ENCODE measurements around the gene TMPRSS13.
"Not testable (repeated sequence)": the region's sequence is repeated elsewhere in the genome, so short reads cannot be mapped to it uniquely, and the experiment has no call there.

TMPRSS13 gene

DNA sequence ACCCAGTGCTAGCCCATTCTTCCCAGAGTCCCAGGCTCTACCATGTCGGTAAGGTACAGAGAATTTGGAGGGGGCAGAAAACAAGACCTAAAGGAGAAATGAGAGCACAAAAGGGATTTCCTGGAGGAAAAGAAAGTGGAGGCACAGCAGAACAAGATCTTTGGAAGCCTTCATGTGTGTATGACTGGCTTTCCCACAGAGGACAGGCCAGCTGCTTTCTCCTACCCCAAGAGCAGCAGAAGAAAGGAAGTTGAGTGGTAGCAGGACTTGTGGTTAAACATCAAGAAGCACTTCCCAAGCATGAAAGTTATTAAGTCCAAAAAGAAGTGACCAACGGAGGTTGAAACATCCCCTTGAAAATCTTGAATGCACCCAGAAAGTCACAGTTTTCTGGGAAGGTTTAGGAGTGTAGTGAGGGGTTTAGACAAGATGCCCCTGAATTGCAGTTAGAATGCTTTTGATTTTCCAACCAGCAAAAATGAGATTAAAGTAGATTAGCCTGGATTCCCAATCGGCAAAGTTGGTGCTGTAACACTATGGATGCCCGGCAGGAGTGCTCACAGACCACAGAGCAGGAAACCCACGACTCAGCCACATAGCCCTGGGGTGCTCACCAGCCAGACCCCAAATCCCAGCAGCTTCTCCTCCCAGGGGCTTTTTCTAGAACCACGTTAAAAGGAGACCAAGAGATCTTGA is 608 bp downstream of the TMPRSS13 start:
- no peak for DNase-seq

DNA sequence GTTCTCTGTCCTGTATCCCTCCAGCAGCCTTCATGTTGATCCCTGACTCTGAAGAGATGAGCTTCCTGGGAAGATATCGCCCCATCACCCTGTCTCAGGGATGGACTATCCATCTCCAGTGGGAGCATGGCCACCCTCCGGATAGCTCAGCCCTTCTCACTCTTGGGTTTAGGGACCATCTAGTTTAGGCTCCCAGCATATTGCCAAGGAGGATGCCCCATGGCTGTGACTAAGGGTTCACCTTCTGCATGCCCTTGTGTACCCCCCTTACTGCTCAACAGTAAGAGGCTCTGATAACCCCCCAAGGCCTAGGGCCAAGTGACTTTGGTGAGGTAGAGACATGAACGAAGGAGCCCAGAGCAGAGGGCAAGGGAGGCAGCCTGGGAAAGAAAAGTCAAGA is 1.3 kb downstream of the TMPRSS13 start:
- no peak for DNase-seq

DNA sequence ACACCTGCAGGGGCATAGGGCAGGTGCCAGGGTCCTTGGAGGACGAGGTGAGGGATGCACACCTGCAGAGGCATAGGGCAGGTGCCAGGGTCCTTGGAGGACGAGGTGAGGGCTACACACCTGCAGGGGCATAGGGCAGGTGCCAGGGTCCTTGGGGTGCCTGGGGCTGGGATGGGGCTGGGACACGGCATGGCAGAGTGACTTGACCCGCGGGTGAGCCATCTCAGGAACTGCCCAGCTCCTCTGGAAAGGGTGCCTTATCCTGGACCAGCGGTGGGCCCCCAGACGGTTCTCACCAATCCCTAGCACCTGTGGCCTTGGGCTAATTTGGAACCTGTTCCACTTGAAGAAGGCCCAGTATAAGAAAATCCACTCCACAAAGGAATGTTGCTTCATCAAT is 3.0 kb downstream of the TMPRSS13 start:
- DNase-seq: not testable (repeated sequence)

DNA sequence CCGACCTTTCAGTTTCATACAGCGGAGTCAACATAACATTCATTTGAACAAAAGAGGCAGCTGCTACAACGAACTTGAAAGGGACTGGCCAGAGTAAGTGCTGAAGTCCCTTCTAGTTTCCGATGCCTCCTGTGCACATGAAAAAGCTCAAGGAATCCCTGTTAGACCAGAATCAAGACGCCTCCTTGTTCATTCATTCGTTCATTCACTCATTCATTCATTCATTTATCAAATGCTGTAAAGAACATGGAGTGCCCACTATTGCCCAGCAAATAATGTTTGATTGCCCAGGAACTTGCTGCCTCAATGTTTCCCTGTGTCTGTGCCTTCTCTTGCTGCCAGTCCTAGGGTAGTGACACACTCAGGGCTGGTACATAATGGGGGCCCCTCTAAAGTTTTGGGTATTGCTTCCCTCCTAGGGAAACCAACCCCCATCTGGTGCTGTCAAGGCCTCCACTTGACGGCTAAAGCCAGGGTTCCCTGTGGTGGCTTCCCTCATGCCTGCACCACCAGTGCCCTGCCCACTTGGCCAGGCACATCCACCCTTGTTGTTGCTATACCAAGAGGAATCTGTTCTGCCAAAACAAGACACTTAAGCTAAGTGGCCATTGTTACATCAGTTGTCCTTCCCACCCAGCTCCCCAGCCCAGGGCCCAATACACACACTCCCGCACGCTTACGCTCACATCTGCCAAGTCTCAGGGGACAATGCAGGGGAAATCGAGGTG is 3.8 kb downstream of the TMPRSS13 start:
- no peak for DNase-seq

DNA sequence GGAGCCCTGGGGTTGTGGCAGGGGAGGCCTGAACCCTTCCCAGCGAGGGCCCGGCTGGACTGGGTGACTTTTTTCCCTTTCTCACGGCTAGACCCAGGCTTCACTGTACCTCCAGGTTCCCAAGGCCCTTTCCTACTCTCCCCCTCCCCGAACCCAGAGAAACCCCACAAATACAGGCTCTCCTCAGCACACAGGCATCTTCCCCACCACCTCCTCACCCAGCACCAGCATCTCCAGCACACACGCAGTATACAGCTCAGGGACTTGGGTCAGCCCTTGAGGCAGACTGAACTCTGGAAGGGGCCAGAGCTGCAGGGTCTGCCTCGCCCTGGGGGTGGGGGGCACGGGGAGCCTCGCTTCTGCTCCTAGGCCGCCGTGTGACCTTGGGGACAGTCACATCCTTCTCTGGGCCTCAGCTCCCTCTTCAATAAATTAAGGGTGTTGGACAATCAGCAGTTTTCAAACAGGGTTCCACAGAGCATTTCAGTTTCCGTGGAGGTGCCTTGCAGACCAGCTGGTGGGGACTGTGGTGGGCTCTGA is 4.5 kb downstream of the TMPRSS13 start:
- DNase-seq: no peak

DNA sequence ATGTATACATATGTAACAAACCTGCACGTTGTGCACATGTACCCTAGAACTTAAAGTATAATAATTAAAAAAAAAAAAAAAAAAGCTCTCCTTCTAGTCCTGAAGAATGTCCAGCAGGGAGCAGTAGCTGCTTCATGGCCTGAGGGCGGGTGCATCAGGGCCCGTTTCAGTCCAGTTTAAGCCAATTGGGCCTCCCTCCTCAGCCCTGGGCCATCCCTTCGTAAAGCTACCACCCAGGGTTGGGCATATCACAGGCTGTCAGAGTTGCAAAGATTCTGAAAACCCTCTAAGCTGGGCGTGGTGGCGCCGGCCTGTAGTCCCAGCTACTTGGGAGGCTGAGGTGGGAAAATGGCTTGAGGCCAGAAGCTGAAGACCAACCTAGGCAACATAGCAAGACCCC is 5.4 kb downstream of the TMPRSS13 start:
- DNase-seq: no peak

DNA sequence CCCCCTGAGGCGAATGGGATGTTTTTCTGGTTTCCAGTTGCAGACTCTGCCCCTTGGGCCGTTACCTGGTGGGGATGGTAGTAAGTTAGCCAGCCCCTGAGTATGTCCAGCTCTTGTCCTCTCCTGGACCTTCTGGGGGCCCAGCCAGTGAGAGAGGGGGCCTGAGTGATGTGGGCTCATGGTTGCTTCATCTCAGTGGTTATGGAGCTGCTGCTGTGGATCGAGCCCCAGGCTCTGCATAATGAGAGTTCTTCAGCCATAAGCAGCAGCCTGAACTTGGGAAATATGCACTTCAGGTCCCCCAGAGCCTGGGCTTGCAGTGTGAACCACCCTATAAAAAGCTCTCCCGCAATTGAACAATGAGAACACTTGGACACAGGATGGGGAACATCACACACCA is 5.9 kb downstream of the TMPRSS13 start:
- no peak for DNase-seq

DNA sequence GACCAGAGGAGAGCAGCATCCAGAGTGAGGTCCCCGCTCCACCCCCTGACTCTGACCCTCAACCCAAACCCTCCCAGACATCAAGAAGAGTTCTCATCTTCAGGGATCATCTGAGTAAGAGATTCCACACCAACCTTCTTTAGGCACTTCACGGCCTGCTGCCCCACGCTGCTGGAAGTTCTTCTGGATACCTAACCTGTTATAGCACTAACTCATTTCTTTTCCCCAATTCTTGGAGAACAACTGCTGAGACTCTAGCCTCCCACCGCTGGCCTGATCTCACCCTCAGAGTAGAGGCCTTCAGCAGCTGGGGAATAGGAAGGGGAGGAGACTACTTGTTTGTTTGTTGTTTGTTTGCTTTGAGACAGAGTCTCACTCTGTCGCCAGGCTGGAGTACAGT is 7.3 kb downstream of the TMPRSS13 start:
- DNase-seq: no peak

DNA sequence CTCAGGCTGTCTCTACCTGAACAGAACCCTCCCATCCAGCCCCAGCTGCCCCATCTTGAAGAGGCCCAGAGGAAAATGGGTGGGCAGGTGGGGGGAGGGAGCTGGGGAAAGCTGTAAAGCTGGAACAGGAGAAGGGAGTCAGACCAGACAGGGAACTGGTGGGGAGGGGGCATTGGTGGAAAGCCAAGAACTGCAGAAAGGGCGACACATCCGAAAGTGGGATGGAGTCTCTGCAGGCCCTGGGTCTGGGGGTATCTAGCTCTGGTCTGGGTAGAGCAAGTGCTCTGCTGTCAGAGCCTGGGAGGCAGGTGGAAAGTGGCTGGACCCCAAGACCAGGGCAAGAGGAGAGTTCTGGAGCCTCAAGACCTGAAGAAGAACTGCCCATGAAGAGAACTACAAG is 7.7 kb downstream of the TMPRSS13 start:
- no peak for DNase-seq

DNA sequence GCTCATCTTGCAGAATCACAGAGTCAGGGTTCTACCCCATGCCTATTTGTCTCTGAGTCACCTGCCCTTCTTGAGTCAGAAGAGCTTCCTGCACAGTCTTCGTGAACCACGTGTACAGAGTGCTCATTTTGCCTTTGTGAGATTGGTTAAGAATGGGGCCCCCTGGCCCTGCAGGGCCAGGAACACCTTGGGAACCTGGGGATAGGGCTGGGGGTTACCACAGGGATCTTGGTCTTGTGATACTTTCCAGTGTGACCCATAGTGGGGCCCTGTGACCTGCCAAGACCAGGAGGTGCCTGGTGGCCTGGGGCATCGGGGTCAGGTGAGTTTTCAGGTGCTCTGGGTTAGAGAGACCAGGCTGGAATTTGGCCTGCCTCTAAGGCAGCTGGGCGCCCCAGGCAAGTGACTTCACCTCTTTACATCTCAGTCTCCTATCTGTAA is 9.4 kb downstream of the TMPRSS13 start:
- no peak for DNase-seq

DNA sequence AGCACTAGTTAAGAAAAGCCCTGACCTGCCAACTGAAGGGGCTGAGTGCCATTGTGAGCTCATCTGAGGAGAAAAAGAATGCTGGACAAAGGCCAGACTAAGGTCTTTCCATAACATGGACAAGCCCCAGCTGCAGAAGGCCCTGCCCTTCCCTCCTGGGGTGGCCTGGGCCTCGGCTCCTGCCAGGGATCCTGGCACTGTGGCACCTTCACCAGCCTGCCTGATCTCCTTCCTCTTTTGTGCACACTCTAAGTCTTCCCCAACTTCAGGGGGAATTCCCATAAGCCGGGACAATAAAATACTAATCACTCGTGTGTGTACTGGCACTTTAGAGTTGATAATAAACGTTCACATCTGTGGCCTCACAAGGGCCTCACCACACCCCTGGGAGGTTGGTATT is 9.9 kb downstream of the TMPRSS13 start:
- no peak for DNase-seq

DNA sequence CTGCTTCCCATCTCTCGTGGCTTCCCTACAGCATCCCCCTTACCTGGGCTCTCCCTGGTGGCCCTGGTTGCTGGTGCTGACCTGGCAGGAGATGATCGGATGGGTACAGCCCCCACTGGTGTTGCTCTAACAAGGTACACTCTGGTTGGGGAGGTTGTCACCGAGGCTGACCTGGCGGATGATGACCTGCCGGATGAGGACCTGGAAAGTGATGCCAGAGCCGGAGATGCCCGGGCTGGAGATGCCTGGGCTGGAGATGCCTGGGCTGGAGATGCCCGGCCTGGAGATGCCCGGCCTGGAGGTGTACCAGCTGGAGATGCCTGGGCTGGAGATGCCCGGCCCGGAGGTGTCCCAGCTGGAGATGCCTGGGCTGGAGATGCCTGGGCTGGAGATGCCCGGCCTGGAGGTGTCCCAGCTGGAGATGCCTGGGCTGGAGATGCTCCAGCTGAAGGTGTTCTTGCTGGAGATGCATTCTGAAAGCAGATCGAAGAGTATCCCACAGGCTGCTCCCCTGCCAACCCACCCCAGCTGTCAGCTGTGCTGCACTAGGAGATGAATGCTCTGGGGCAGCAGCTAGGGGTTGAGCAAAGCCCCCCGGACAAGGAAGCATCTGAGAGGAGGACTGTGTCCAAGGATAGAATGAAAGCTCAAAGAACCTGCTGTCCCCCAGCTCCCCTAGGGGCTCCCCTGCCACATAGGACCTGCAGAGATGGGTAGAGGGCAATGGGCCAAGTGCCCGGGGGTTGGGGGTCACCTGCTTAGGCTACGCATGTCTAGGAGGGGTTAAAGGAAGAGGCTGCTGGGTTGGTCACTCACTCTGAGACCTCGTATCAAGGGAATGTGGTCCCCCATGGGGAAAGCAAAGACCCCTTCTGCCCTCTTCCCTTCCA is 10.6 kb downstream of the TMPRSS13 start:
- DNase-seq: no peak

DNA sequence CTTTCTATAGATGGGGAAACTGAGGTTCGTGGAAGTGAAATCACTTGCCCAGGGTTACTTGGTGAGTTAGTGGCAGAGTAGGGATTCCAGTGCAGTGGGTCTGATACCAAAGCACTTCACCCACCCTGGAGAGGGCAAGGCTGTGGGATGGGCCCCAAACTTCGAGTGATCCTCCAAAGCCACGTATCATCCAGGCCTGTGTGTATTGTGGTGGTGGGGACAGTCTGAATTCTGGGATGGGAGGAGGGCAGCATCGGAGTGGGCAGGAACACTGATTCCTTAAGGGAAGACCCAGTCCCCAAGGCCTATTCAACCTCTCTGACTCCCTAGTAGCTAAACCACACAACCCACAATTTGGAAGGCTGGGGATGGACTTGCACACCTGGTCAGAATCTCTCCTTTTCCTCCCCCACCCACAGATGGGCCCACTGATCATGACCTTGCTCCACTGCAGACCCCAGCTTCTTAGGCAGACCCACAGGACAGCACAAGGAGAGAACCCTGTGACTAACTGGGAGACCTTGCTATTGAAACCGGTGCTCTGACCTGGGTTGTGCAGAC is 11.5 kb downstream of the TMPRSS13 start:
- no peak for DNase-seq

DNA sequence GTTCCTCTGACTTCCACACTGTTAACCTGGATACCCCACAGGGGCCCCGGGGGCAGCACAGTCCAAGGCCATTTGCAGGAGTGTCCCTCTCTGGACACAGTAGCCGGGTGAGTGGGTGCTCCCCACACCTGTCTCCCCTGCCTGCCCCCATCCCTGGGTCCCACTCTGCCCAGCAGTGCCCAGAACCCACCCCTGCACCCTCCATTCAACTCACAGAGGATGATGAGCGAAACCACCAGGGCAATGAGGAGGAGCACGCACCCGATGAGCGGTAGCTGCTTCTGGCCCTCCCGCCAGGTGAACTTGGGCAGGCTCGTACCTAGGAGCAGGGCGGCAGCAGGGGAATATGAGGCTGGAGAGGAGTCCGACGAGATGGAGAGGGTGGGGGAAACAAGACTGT is 12.2 kb downstream of the TMPRSS13 start:
- DNase-seq: no peak

DNA sequence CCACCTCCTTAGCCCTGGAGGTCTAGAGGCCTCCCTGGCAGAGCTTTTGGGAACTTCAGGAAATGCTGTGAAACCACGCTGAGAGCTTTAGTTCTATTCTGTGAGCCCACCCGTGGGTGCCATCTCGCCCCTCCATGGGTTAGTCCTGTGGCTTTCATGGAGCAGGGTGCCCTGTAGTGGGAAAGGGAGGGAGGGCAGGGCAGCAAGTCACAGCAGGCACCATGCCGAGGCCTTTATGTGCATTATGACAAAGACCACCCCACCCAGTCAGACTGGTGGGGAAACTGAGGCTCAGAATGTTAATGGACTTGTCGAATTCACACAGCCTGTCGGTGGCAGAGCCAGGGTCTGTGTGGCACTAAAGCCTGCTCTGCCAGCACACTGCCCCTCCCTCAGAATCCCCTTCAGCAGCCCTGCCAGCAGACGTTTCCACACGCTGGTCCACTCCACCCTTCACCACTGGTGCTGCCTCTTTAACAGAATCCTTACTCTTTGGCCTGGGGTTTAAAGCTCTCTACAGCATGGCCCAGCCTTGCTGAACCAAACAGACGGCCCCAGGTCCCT is 13.4 kb downstream of the TMPRSS13 start:
- no peak for DNase-seq

DNA sequence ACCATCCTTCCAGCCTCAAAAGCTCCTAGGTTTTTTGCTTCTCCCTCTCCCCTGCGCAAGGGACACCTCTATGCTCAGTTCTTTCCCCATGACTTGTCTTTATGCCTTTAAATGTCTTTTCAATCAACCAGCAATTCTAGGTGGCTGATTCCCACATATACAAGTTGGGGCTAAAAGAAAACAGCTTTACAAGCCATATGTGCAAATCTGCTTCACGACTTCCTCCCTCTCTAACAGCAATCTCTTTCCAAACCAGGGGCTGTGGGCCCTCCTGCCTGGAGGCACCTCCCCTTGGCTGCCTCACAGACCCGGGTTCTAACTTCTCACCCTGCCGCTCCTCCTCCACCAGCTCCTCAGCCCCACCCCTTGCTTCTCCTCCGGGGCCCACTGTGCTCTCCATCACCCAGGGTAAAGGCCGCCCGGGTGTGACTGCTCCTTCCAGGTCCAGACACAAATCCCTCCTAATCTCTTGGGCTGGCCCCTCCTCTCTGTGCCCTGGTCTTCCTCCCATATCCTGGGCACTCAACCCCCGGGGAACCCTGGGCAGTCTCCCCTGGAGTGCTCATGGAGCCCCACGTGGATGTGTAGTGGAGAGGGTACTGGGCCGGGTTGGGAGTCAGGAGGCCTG is 14.1 kb downstream of the TMPRSS13 start:
- DNase-seq: no peak

DNA sequence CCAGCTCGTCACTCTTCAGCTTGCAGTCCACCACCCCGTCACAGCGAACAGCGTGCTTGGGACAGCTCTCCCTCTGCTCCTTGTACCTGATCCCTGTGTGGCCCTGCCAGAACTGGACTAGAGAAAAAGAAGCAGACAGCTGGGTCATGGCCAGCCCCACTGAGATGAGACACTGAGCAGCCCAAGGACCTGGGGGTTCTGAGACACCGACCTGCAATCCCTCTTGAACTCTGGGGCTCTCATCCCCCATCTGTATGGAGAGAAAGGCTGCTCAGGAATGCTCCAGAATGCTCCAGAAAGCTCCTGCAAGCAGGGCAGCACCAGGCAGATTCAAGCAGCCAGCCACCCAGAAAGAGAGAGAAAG is 14.8 kb downstream of the TMPRSS13 start:
- no peak for DNase-seq

DNA sequence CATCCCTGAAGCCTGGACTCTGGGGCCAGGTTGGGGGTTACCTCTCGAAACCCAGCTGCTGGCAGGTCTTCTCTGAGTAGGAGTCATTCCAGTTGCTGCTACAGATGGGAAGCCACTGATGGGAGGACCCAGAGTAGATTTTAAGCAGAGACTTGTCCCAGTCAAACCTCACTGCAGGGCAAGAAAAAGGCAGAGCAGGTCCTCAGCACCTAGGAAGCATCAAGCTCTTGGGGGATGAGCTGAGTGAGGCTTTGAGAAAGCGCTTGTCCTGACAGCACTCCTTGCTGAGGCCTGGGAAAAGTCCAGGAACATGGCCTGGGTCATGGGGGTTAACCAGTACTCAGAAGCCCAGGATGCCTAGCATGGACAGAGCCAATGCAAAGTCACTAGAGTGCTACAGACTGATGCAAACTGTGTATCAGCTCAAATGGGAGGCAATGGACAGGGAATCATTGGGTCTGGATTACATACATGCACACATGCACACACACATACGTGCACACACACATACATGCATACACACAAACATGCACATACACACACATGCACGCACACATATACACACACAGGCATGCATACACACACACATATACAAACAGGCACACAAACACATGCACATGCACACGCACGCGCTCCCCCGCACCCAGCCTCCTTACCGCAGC is 15.3 kb downstream of the TMPRSS13 start:
- DNase-seq: no peak

DNA sequence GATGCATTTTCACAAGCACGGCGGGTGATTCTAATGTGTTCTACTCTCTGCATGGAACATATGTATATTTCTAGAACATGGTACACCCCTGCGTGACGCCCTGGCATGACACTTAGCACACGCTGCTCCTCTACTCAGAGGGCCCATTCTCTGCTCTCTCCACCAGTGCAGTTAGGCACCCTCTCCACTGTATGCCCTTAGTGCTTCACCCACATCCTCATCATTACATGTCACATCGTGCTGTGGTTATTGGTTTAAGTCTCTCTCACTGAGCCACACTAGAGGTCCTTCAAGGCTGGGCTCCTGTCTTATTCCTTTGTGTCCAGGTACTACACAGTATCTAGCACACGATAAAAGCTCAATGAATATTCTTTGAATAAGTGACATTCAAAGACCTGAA is 16.7 kb downstream of the TMPRSS13 start:
- DNase-seq: no peak

DNA sequence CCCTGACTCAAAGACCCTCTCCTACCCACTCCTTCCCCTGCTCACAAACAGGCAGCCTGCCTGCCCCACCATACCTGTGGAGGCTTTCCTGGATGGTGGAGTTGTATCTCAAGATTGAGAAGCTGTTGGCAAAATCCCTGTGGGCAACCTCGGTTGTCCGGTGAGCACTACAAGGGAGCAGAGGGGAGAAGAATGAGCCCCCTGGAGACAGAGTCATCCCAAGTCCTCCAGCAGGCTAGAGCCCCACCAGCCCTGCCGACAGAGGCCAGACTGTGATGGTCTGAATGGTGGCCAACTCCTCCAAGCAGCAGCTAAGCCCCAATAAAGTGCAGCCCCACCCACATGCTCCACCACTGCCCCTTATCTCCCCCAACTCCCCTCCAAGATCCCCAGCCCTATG is 17.5 kb downstream of the TMPRSS13 start:
- DNase-seq: no peak

DNA sequence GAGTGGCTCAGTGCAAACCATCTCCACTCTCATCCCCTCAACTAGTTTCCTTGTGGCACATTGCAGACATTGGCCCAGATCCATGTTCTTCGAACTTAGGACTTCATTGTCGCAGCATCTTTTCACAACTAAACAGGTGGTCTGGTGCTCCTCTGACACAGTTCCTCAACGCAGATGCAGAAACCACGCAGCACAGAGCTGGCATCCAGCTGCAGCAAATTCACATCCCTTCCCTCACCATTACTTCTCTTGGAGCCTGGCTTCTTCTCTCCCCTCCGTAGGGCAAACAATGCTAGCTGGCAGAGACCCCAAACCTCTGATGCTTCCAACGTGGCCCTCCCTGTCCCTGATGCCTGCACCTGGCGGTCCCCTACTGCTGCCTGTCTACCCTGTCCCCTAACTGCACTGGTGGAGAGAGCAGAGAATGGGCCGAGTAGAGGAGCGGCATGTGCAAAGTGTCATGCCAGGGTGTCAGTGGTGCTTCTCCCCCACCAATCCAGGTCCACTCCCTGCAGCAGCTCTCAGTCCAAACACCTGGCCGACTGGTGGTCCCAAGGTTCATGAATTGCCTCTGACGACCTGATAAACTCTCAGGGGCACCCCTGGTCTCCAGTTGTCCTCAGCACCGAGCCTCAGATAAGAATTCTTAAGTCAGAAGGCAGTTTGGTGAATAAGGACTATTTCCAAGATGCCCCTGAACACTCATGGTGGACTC is 18.1 kb downstream of the TMPRSS13 start:
- DNase-seq: no peak

All from GDM1 (cell line).